Tibial artery (tissue), 4 donors: ENCODE results near the gene ZNF462.

ENCODE experiments used
- DNase-seq, 2 donors: peaks; one replicate each; pipeline ENCODE4 v3.0.0-alpha.2; 2019
- H3K27ac ChIP-seq, 2 donors: fragments of 200-600 bp; sonication (generic) in 1 of 2; 1 replicate in 1 of 2; 2 replicates in 1 of 2; pipeline ENCODE4 v1.5.1; 2018 to 2019; ENCODE audit warnings: mild to moderate bottlenecking in 1 of 2
- H3K27me3 ChIP-seq, 2 donors: fragments of 200-600 bp; sonication (generic) in 1 of 2; one replicate each; pipeline versions ENCODE4 v1.5.1 to v1.6.0; 2016 to 2019
- H3K36me3 ChIP-seq, 3 donors: fragments of 200-600 bp; sonication (generic) in 2 of 3; one replicate each; pipeline ENCODE4 v1.5.1; 2016 to 2019; ENCODE audit warnings: mild to moderate bottlenecking in 2 of 3
- H3K4me1 ChIP-seq, 4 donors: fragments of 200-600 bp; sonication (generic) in 2 of 4; 1 replicate in 3 of 4; 2 replicates in 1 of 4; pipeline ENCODE4 v1.5.1; 2016 to 2019
- H3K4me3 ChIP-seq, 2 donors: fragments of 200-600 bp; sonication (generic) in 1 of 2; 1 replicate in 1 of 2; 2 replicates in 1 of 2; pipeline ENCODE4 v1.5.1; 2018 to 2019; ENCODE audit warnings: mild to moderate bottlenecking in 2 of 2
- H3K9me3 ChIP-seq, 3 donors: fragments of 200-600 bp; sonication (generic) in 1 of 3; one replicate each; pipeline ENCODE4 v1.5.1; 2016 to 2019
- intact Hi-C: fragments of 100-400 bp; cut with DNase I; formaldehyde crosslinking; loops from one replicate; pipeline ENCODE4 v1.15.0; 2023; ENCODE audit warnings: low total_unique reads
- TF ChIP-seq, protein P1 (sequence below), 2 experiments: fragments of 200-600 bp in 1 of 2; fragments of 450-650 bp in 1 of 2; IDR thresholded peaks; one replicate each; pipeline ENCODE4 v1.5.1; 2017 to 2019; ENCODE audit warnings: antibody characterized with exemption in 2 of 2, mild to moderate bottlenecking in 1 of 2, moderate library complexity in 1 of 2

ZNF462 gene

DNA sequence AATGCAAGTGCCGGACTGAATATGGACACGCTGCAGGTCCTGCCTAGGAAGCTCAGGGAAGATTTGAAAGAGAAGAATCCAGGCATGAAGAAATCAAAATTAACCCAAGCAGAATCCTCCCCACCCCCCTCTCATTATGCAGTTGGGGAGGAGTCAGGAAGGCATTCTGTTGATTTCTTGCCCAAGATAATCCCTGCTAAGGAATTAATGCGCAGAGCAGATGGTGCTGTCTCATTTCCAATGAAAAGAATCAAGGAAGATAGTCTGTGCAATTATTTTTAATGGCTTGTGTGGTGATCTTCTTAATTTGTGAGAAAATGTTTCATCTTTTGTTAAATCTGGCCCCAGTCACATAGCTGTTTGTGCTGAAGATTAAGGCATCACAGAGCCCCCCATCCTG lies 145.0 kb downstream of the ZNF462 start:
- no peak for DNase-seq
- Histone ChIP-seq H3K4me1 (no peaks in the 10 kb centered on the region), H3K4me3 (no peak overlapping the region), H3K36me3 (peaks cover 4 to 47% (median 34%) of the 10 kb centered on the region in 3 donors), H3K9me3 (peaks cover 0 to 4% (median 0%) of the 10 kb centered on the region in 3 donors), H3K27me3 (no peaks in the 10 kb centered on the region), H3K27ac (no peak overlapping the region)
- intact Hi-C loops: no loop called here
- TF ChIP-seq, protein P1, sequence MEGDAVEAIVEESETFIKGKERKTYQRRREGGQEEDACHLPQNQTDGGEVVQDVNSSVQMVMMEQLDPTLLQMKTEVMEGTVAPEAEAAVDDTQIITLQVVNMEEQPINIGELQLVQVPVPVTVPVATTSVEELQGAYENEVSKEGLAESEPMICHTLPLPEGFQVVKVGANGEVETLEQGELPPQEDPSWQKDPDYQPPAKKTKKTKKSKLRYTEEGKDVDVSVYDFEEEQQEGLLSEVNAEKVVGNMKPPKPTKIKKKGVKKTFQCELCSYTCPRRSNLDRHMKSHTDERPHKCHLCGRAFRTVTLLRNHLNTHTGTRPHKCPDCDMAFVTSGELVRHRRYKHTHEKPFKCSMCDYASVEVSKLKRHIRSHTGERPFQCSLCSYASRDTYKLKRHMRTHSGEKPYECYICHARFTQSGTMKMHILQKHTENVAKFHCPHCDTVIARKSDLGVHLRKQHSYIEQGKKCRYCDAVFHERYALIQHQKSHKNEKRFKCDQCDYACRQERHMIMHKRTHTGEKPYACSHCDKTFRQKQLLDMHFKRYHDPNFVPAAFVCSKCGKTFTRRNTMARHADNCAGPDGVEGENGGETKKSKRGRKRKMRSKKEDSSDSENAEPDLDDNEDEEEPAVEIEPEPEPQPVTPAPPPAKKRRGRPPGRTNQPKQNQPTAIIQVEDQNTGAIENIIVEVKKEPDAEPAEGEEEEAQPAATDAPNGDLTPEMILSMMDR (IDR thresholded peaks at IDR 0.05): no peak

GRCh38 chr9:107008447-107008846 lies 145.5 kb downstream of the ZNF462 start:
- TF ChIP-seq, protein P1 (IDR thresholded peaks at IDR 0.05): no peak
- Histone ChIP-seq H3K36me3 (peaks cover 4 to 43% (median 34%) of the 10 kb centered on the region in 3 donors), H3K4me3 (no peak overlapping the region), H3K27ac (no peak overlapping the region), H3K9me3 (peaks cover 0 to 4% (median 0%) of the 10 kb centered on the region in 3 donors), H3K4me1 (no peaks in the 10 kb centered on the region), H3K27me3 (no peaks in the 10 kb centered on the region)
- intact Hi-C loops: no loop called here
- no peak for DNase-seq

DNA sequence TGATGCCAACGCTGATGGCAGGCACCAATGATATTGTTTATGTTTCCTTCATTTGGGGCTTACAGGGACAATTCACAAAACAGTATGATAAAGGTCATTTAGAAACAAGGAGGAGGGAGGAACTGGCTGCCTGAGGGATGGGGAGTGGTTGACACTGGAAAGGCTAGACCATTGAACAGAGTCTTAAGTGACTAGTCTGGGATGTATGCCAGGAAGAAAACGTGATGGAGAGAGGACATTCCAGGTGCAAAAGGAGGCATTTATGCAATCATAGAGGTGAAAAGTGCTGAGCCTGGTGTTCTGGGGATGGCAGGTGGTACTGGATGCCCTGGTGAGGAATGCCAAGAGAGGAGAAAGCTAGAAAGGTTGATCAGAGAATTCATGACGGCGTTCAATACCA lies 153.4 kb downstream of the ZNF462 start:
- H3K4me3 ChIP-seq: no peak overlapping the region
- no peaks in the 10 kb centered on the region for H3K27me3 ChIP-seq
- DNase-seq: no peak
- H3K36me3 ChIP-seq: peaks cover under 1 to 3% (median 2%) of the 10 kb centered on the region in 3 donors
- intact Hi-C loops: no loop called here
- TF ChIP-seq, protein P1 (IDR thresholded peaks at IDR 0.05): no peak
- H3K4me1 ChIP-seq: peaks cover 0 to 16% (median 4%) of the 10 kb centered on the region in 4 donors
- H3K27ac ChIP-seq: no peak overlapping the region
- peaks cover 0 to 6% (median 0%) of the 10 kb centered on the region in 3 donors for H3K9me3 ChIP-seq

DNA sequence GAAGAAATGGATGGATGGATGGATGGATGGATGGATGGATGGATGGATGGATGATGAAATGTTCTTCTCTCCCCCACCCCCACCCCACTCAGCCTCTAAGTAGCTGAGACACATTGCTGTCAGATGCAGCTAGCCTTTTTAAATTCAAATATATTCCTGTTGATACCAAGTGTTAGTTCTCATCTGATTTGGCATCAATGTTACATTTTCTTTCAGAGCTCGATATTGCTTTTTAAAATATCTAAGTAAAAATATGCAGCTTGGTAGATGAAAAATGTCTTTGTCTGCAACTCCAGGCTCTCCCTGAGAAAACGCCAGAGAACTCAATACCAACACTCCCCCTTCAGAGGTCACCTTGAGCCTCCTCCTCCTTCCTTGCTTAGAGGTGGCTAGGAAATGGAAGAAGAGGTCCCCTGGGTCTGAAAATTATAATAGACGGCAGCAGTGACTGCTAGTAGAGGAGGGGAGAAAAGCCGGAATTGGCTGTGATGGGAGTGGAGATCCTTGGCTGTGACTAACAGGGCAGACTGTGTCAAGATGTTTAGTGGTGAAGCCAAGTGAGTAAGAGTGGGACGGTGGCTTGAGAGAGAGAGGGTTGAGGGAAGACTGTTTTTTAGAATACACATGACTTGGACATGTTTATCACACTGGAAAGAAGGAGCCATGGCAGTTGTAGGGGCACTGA lies 156.0 kb downstream of the ZNF462 start:
- no peak for DNase-seq
- intact Hi-C loops: no loop called here
- TF ChIP-seq, protein P1 (IDR thresholded peaks at IDR 0.05): no peak

DNA sequence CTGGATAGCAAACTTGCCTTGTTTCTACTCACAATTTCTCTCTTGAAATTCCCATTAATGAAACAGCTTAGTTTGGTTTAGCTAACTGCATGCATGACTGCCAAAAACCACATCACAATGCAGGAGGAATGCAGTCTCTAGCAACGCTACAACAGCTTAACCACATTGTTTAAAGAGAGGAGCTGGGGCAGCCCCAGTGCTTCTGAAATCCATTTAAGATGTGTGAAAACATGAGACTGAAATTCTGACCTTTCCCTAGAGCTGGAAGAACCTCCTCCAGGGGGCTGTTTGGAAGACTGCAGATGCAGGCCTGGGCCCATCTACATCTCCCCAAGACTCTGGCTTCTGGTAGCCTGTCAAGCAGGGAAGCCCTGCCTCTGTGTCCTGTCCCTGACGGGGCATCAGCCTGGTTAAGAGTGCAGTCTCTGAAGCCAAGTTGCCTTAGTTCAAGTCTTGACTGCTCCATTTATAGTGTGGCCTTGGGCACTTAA lies 157.1 kb downstream of the ZNF462 start:
- H3K4me3 ChIP-seq: no peak overlapping the region
- H3K9me3 ChIP-seq: peaks cover 0 to 6% (median 0%) of the 10 kb centered on the region in 3 donors
- intact Hi-C loops: no loop called here
- no peaks in the 10 kb centered on the region for H3K27me3 ChIP-seq
- no peak overlapping the region for H3K27ac ChIP-seq
- no peak for DNase-seq
- no peaks in the 10 kb centered on the region for H3K36me3 ChIP-seq
- H3K4me1 ChIP-seq: peaks cover 0 to 16% (median 4%) of the 10 kb centered on the region in 4 donors
- TF ChIP-seq, protein P1 (IDR thresholded peaks at IDR 0.05): no peak

More for the DNA sequence above, 156.0 kb downstream of the ZNF462 start:
- Histone ChIP-seq H3K9me3 (peaks cover 0 to 6% (median 0%) of the 10 kb centered on the region in 3 donors), H3K27me3 (no peaks in the 10 kb centered on the region), H3K4me3 (no peak overlapping the region), H3K27ac (no peak overlapping the region), H3K4me1 (peaks cover 0 to 16% (median 4%) of the 10 kb centered on the region in 4 donors), H3K36me3 (no peaks in the 10 kb centered on the region)
